ENCODE results near the gene SUPT3H. TPM values are rescaled to one million over a fixed set of nuclear protein-coding genes. Genes with fewer than 3 reads are reported as not detected.

SUPT3H gene
- total RNA-seq, 1 donor from 2014 or later: 4.9 TPM

GRCh38 chr6:45086360-45087084 is 291.2 kb downstream of the SUPT3H start:
- Histone ChIP-seq H3K4me3 (no peak overlapping the region), H3K9me3 (no peaks in the 10 kb centered on the region), H3K4me1 (no peaks in the 10 kb centered on the region), H3K36me3 (no peaks in the 10 kb centered on the region), H3K27ac (no peak overlapping the region), H3K27me3 (no peaks in the 10 kb centered on the region)
- TF ChIP-seq CTCF (IDR thresholded peaks at IDR 0.05): no peak
- DNase-seq (no peak), ATAC-seq (no peak)
- intact Hi-C loops (cut with DNase I): no loop called here

GRCh38 chr6:45084257-45084656 is 293.5 kb downstream of the SUPT3H start:
- ATAC-seq: no peak
- no peaks in the 10 kb centered on the region for H3K36me3 ChIP-seq
- DNase-seq: no peak
- no peak overlapping the region for H3K27ac ChIP-seq
- TF ChIP-seq CTCF (IDR thresholded peaks at IDR 0.05): no peak
- H3K4me1 ChIP-seq: no peaks in the 10 kb centered on the region
- no peaks in the 10 kb centered on the region for H3K27me3 ChIP-seq
- no peaks in the 10 kb centered on the region for H3K9me3 ChIP-seq
- no peak overlapping the region for H3K4me3 ChIP-seq
- intact Hi-C loops (cut with DNase I): no loop called here

GRCh38 chr6:45082091-45082490 is 295.6 kb downstream of the SUPT3H start:
- Histone ChIP-seq H3K9me3 (no peaks in the 10 kb centered on the region), H3K27me3 (no peaks in the 10 kb centered on the region), H3K36me3 (no peaks in the 10 kb centered on the region), H3K27ac (no peak overlapping the region), H3K4me3 (no peak overlapping the region), H3K4me1 (no peaks in the 10 kb centered on the region)
- intact Hi-C loops (cut with DNase I): no loop called here
- DNase-seq (no peak), ATAC-seq (no peak)
- no peak for TF ChIP-seq CTCF (IDR thresholded peaks at IDR 0.05)

- Histone ChIP-seq H3K27me3 (no peaks in the 10 kb centered on the region), H3K9me3 (no peaks in the 10 kb centered on the region), H3K27ac (no peak overlapping the region), H3K4me1 (no peaks in the 10 kb centered on the region), H3K4me3 (no peak overlapping the region), H3K36me3 (no peaks in the 10 kb centered on the region)
- intact Hi-C loops (cut with DNase I): no loop called here
- ATAC-seq (no peak), DNase-seq (no peak)
- TF ChIP-seq CTCF (IDR thresholded peaks at IDR 0.05): no peak
Measured at GRCh38 chr6:45081634-45082033, 296.1 kb downstream of the SUPT3H start.

- ATAC-seq (no peak), DNase-seq (no peak)
- intact Hi-C loops (cut with DNase I): no loop called here
- Histone ChIP-seq H3K27ac (no peak overlapping the region), H3K36me3 (no peaks in the 10 kb centered on the region), H3K9me3 (no peaks in the 10 kb centered on the region), H3K4me1 (no peaks in the 10 kb centered on the region), H3K4me3 (no peak overlapping the region), H3K27me3 (no peaks in the 10 kb centered on the region)
- TF ChIP-seq CTCF (IDR thresholded peaks at IDR 0.05): no peak
Measured at GRCh38 chr6:45078432-45078831, 299.3 kb downstream of the SUPT3H start.
